ENCODE data around the gene SEL1L. TPM values are rescaled to one million over a fixed set of nuclear protein-coding genes. Genes with fewer than 3 reads are reported as not detected.

SEL1L gene
- total and polyA plus RNA-seq, 2 of the 13 experiments (the other 11 are each of a cell fraction or from before 2014, with no cell fraction given) = 15.3 to 61.0 TPM

DNA sequence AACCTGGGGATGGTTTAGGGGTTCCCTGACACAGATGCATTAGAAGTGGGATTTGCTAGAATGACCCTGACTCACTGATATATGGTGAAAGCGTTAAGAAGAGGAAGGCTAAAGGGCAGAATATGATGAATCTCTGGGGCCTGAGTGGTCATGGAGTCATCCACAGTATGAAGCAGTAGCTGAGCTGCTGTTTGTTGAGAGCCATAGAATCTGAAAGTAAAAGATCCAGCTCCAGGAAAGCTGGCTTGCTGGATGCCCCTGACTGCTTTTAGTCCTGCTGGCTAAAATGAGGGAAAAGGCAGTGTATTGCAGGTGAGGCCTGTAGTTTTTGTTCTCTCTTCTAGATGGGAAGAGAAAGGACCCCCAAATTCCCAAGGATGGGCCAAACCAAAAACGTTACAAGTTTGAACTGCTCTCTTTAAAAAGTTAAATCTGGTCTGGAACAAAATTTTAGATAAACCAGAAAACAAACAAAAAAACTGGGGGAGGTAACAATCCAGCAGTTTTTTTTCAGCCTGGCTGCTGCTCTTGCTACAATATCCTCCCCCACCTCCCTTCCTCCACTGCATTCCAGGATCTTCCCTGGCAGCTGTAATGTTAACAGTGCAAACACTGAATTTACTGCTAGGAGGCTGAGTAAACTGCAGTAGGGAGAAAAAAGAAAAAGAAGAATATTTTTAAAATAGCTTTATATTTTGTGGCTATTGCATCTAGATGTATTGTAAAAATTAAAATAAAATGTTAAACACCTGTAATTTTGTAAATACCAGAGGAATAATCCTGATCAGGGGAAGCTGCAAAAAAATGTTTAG is 16.5 kb downstream of the SEL1L start (continued):
- TF ChIP-seq, protein P1, sequence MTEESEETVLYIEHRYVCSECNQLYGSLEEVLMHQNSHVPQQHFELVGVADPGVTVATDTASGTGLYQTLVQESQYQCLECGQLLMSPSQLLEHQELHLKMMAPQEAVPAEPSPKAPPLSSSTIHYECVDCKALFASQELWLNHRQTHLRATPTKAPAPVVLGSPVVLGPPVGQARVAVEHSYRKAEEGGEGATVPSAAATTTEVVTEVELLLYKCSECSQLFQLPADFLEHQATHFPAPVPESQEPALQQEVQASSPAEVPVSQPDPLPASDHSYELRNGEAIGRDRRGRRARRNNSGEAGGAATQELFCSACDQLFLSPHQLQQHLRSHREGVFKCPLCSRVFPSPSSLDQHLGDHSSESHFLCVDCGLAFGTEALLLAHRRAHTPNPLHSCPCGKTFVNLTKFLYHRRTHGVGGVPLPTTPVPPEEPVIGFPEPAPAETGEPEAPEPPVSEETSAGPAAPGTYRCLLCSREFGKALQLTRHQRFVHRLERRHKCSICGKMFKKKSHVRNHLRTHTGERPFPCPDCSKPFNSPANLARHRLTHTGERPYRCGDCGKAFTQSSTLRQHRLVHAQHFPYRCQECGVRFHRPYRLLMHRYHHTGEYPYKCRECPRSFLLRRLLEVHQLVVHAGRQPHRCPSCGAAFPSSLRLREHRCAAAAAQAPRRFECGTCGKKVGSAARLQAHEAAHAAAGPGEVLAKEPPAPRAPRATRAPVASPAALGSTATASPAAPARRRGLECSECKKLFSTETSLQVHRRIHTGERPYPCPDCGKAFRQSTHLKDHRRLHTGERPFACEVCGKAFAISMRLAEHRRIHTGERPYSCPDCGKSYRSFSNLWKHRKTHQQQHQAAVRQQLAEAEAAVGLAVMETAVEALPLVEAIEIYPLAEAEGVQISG (CRISPR knock-in tag; IDR thresholded peaks at IDR 0.05) = no peak
- TF ChIP-seq ZNF788 (CRISPR knock-in tag; IDR thresholded peaks at IDR 0.05; ENCODE audit: borderline replicate concordance) = no peak
- TF ChIP-seq, protein P2, sequence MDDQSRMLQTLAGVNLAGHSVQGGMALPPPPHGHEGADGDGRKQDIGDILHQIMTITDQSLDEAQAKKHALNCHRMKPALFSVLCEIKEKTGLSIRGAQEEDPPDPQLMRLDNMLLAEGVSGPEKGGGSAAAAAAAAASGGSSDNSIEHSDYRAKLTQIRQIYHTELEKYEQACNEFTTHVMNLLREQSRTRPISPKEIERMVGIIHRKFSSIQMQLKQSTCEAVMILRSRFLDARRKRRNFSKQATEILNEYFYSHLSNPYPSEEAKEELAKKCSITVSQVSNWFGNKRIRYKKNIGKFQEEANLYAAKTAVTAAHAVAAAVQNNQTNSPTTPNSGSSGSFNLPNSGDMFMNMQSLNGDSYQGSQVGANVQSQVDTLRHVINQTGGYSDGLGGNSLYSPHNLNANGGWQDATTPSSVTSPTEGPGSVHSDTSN (CRISPR knock-in tag; IDR thresholded peaks at IDR 0.05; ENCODE audit: borderline replicate concordance) = no peak
- TF ChIP-seq ZNF333 (CRISPR knock-in tag; IDR thresholded peaks at IDR 0.05; ENCODE audit: borderline replicate concordance) = no peak
- TF ChIP-seq, protein P3, sequence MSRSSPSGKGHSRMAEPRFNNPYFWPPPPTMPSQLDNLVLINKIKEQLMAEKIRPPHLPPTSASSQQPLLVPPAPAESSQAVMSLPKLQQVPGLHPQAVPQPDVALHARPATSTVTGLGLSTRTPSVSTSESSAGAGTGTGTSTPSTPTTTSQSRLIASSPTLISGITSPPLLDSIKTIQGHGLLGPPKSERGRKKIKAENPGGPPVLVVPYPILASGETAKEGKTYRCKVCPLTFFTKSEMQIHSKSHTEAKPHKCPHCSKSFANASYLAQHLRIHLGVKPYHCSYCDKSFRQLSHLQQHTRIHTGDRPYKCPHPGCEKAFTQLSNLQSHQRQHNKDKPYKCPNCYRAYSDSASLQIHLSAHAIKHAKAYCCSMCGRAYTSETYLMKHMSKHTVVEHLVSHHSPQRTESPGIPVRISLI (CRISPR knock-in tag; IDR thresholded peaks at IDR 0.05; ENCODE audit: borderline replicate concordance) = peak; percentile 87
- TF ChIP-seq, protein P4, sequence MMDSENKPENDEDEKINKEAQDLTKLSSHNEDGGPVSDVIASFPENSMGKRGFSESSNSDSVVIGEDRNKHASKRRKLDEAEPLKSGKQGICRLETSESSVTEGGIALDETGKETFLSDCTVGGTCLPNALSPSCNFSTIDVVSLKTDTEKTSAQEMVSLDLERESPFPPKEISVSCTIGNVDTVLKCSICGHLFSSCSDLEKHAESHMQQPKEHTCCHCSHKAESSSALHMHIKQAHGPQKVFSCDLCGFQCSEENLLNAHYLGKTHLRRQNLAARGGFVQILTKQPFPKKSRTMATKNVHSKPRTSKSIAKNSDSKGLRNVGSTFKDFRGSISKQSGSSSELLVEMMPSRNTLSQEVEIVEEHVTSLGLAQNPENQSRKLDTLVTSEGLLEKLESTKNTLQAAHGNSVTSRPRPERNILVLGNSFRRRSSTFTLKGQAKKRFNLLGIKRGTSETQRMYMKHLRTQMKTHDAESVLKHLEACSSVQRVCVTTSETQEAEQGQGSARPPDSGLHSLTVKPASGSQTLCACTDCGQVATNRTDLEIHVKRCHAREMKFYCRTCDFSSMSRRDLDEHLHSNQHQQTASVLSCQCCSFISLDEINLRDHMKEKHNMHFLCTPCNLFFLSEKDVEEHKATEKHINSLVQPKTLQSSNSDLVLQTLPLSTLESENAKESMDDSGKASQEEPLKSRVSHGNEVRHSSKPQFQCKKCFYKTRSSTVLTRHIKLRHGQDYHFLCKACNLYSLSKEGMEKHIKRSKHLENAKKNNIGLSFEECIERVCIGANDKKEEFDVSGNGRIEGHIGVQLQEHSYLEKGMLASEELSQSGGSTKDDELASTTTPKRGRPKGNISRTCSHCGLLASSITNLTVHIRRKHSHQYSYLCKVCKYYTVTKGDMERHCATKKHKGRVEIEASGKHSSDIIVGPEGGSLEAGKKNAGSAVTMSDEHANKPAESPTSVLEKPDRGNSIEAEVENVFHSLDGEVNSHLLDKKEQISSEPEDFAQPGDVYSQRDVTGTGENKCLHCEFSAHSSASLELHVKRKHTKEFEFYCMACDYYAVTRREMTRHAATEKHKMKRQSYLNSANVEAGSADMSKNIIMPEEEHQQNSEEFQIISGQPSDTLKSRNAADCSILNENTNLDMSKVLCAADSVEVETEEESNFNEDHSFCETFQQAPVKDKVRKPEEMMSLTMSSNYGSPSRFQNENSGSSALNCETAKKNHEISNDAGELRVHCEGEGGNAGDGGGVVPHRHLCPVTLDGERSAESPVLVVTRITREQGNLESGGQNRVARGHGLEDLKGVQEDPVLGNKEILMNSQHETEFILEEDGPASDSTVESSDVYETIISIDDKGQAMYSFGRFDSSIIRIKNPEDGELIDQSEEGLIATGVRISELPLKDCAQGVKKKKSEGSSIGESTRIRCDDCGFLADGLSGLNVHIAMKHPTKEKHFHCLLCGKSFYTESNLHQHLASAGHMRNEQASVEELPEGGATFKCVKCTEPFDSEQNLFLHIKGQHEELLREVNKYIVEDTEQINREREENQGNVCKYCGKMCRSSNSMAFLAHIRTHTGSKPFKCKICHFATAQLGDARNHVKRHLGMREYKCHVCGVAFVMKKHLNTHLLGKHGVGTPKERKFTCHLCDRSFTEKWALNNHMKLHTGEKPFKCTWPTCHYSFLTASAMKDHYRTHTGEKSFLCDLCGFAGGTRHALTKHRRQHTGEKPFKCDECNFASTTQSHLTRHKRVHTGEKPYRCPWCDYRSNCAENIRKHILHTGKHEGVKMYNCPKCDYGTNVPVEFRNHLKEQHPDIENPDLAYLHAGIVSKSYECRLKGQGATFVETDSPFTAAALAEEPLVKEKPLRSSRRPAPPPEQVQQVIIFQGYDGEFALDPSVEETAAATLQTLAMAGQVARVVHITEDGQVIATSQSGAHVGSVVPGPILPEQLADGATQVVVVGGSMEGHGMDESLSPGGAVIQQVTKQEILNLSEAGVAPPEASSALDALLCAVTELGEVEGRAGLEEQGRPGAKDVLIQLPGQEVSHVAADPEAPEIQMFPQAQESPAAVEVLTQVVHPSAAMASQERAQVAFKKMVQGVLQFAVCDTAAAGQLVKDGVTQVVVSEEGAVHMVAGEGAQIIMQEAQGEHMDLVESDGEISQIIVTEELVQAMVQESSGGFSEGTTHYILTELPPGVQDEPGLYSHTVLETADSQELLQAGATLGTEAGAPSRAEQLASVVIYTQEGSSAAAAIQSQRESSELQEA (CRISPR knock-in tag; IDR thresholded peaks at IDR 0.05; ENCODE audit: not compliant biosample characterization) = no peak
- TF ChIP-seq BORCS8-MEF2B (CRISPR knock-in tag; IDR thresholded peaks at IDR 0.05) = no peak
- no peak for TF ChIP-seq RFXAP (CRISPR knock-in tag; IDR thresholded peaks at IDR 0.05; ENCODE audit: borderline replicate concordance)
- no peak for TF ChIP-seq MIER3 (CRISPR knock-in tag; IDR thresholded peaks at IDR 0.05; ENCODE audit: borderline replicate concordance)
- no peak for TF ChIP-seq HHEX (CRISPR knock-in tag; IDR thresholded peaks at IDR 0.05)
- peak; percentile 40; the same call in 1 of the 2 replicates for TF ChIP-seq GATAD2A (CRISPR knock-in tag; IDR thresholded peaks at IDR 0.05)
